ENCODE measurements around the gene ZNF598. TPM values are rescaled to one million over a fixed set of nuclear protein-coding genes. Genes with fewer than 3 reads are reported as not detected.

ZNF598 gene
- total RNA-seq, 1 donor from 2014 or later: 50.3 TPM

GRCh38 chr16:1991948-1992703 is 17.5 kb downstream of the ZNF598 start:
- DNase-seq (ENCODE audit: low read depth): peak; percentile 71

GRCh38 chr16:1991588-1991947 is 18.1 kb downstream of the ZNF598 start:
- DNase-seq (ENCODE audit: low read depth): no peak

- no peak for DNase-seq (ENCODE audit: low read depth)
Measured at GRCh38 chr16:1991135-1991551, 18.5 kb downstream of the ZNF598 start.

- DNase-seq (ENCODE audit: low read depth): no peak
Measured at GRCh38 chr16:1990351-1991134, 19.1 kb downstream of the ZNF598 start.

- DNase-seq (ENCODE audit: low read depth): no peak
Measured at GRCh38 chr16:1990101-1990350, 19.6 kb downstream of the ZNF598 start.

- no peak for DNase-seq (ENCODE audit: low read depth)
Measured at GRCh38 chr16:1989209-1990100, 20.2 kb downstream of the ZNF598 start, which contains the start of gene SYNGR3. Gene SYNGR3 (plus strand): TSS chr16:1989970. CDS start chr16:1990103, 133 bp downstream.

- DNase-seq (ENCODE audit: low read depth): no peak
Measured at GRCh38 chr16:1987198-1987597, 22.4 kb downstream of the ZNF598 start.

- no peak for DNase-seq (ENCODE audit: low read depth)
Measured at GRCh38 chr16:1985466-1986150, 24.0 kb downstream of the ZNF598 start.

- DNase-seq (ENCODE audit: low read depth): no peak
Measured at GRCh38 chr16:1984347-1985225, 25.0 kb downstream of the ZNF598 start.

GRCh38 chr16:1983544-1984346 is 25.9 kb downstream of the ZNF598 start, which contains the start of gene GFER:
Gene GFER (plus strand): TSS chr16:1984193. CDS start chr16:1984219, 26 bp downstream.
- DNase-seq (ENCODE audit: low read depth): peak; percentile 94

GRCh38 chr16:1982991-1983543 is 26.6 kb downstream of the ZNF598 start:
- no peak for DNase-seq (ENCODE audit: low read depth)

- peak; percentile 94 for DNase-seq (ENCODE audit: low read depth)
Measured at GRCh38 chr16:1982013-1982433, 27.6 kb downstream of the ZNF598 start.

- DNase-seq (ENCODE audit: low read depth): no peak
Measured at GRCh38 chr16:1981398-1981836, 28.2 kb downstream of the ZNF598 start, which contains the start of gene NOXO1. Gene NOXO1 (minus strand): TSS chr16:1981469. CDS start chr16:1981179, 290 bp downstream.

- no peak for DNase-seq (ENCODE audit: low read depth)
Measured at GRCh38 chr16:1980770-1981087, 28.9 kb downstream of the ZNF598 start.

- DNase-seq (ENCODE audit: low read depth): peak; percentile 79
Measured at GRCh38 chr16:1980030-1980769, 29.4 kb downstream of the ZNF598 start.

- no peak for DNase-seq (ENCODE audit: low read depth)
Measured at GRCh38 chr16:1979271-1980029, 30.2 kb downstream of the ZNF598 start.

GRCh38 chr16:1978476-1979120 is 31.0 kb downstream of the ZNF598 start:
- no peak for DNase-seq (ENCODE audit: low read depth)
